Measurements from ENCODE around the gene CRYBG1.
A peak's percentile ranks its signal among the peaks of the same experiment; 100 is the strongest.
"Not testable (repeated sequence)": the region's sequence is repeated elsewhere in the genome, so short reads cannot be mapped to it uniquely, and the experiment has no call there.

CRYBG1 gene

DNA sequence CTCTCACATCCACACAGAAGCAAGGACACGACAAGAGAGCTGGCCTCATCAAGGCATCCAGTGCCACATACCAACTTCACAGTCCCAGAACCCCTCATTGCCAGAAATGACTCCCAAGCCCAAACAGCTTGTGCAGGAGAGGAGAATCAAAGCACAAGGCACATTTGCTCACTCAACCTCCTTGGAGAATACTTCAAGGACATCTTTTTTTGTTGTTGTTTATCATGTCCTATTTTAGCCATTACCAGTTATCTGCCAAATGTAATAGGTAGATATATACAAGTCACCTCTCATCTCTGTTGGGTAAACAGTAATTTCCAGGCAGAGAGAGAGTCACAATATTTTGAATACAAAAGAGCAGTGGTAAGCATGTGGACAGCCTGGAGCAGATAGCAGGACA is 221.0 kb downstream of the CRYBG1 start:
- DNase-seq (ENCODE audit: low read depth in 2 of 2) = no peak

- no peak for DNase-seq (ENCODE audit: low read depth in 2 of 2)
Measured at GRCh38 chr6:106586815-106587415, 226.4 kb downstream of the CRYBG1 start.

GRCh38 chr6:106588937-106589336 is 228.4 kb downstream of the CRYBG1 start:
- not testable (repeated sequence) for DNase-seq (ENCODE audit: low read depth in 2 of 2)

DNA sequence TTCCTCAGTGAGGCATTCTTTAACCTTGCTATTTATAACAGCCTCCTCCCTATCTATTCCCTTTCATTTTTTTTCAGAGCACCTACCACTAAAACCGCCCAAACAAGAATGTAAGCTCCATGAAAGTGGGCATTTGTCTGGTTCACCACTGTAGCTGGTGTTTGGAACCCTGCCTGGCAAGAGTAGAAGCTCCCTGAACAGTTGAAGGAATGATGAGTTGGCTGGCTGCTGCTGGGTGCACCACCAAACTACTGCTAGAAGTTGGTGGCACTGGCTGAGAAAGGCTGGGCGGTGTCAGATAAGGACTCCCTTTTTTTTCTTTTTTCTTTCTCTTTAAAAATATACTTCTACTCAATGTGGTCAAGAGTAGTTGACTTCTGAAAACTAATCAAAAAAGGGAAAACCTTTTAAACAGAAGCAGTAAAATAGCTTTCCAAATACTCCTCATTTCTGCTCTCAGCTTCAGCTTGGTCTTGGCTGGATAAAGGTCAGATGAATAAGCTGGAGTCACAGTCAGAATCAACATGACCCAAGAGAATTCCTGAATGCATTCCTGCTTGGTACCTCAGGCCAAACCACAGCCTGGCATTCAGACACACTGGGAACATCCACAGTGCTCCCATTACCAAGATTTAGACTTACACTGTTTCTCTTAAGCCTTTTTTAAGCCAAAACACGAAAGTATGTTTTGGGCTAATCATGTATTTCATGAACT is 230.8 kb downstream of the CRYBG1 start:
- no peak for DNase-seq (ENCODE audit: low read depth in 2 of 2)

DNA sequence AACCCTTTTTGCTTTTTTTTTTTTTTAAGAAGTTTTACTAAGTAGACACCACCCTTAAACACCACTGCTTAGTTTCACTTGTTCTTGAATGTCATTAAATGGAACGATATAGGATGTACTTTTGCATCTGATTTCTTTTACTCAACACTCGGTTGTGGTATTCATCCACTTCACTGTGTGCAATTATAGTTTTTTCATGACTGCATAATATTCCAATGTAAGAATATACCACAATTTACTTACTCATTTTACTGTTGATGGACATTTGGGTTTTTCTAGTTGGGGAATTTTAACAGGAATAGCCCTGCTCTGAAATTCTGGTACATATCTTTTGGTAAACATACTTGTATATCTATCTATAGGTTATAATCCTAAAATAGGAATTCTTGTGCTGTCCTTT is 238.9 kb downstream of the CRYBG1 start:
- no peak for DNase-seq (ENCODE audit: low read depth in 2 of 2)

DNA sequence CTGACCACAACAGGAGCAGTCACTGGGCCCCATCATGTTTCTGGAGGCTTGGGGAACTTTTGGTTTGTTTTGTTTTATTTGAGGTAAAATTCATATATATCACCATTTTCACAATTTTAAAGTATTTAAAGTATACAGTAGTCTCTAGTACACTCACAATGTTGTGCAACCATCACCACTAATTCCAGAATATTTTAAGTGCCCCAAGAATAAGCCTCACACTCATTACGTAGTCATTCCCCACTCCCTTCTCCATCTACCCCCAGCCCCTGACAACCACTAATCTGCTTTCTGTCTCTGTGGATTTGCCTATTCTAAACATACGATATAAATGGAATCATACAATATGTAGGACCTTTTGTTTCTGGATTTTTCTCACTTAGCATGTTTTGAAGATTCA is 239.8 kb downstream of the CRYBG1 start:
- DNase-seq (ENCODE audit: low read depth in 2 of 2) = no peak

DNA sequence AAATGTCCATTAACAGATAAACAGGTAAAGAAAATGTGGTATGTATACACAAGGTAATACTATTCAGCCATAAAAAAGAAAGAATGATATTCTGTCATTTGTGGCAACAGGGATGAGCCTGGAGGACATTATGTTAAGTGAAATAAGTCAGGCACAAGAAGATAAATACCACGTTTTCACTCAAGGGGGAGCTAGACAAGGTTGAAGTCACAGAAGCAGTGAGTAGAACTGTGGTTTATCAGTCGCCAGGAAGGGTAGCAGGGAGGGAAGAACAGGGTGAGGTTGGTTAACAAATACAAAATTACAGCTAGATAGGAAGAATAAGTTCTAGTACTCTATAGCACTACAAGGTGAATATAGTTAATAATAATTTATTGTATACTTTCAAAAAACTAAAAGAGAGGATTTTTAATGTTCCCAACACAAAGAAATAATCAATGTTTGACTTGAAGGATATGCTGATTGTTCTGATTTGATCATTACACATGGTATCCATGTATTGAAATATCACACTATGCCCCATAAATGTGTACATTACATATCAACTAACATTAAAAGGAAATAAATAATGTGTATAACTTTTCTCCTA is 247.7 kb downstream of the CRYBG1 start:
- DNase-seq (ENCODE audit: low read depth in 2 of 2) = peak in 1 of 2 donors; percentile 17

GRCh38 chr6:106609699-106610098 is 249.2 kb downstream of the CRYBG1 start:
- DNase-seq (ENCODE audit: low read depth in 2 of 2) = no peak

GRCh38 chr6:106611030-106611429 is 250.5 kb downstream of the CRYBG1 start:
- no peak for DNase-seq (ENCODE audit: low read depth in 2 of 2)

DNA sequence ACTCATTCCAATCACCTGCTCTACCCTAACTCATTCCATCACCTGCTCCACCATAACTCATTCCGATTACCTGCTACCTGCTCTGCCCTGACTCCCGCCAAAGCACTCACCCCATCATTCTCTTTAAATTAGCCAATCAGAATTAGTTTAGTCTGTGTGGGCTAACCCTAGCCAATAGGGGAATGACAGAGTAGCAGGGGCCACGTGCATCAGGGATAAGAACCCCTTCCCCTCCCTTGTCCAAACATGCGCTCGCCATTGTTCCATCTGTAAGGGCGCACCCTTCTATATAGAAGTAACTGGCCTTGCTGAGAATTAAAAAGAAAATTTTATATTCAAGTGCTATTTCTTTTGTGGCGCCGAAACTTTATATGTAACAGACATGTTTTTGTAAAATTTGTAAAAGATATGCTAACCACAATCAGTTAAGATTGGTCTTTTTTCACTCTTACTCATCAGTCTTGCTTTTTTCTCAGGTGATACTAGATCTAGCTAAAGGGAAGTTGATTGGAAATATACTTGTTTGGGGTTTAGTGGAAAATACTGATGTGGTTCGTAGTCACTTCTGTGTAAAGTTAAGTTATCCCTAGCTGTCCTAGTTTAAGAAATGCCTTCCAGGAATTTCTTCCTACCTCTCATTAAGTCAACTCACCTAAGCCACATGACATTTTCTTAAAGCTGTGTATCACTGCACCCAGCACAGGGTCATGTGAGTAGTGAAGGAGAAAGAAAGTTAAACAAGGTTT is 252.3 kb downstream of the CRYBG1 start:
- DNase-seq (ENCODE audit: low read depth in 2 of 2) = no peak

DNA sequence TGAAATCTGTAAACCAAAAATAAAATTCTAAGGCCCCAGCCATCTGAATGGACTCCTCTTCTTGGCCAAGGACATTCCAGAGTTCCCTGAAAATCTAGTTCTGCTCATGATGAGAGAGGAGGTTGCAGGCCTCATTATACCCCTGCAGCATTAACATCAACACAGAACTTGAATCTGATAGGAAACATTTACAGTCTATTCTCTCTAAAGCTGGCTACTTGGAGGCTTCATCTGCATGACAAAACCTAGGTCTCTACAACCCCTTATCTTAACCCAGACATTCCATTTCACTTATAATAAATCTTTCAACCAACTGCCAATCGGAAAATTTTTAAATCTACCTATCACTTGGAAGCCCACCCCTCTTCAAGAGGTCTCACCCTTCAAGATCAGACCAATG is 253.1 kb downstream of the CRYBG1 start:
- no peak for DNase-seq (ENCODE audit: low read depth in 2 of 2)

DNA sequence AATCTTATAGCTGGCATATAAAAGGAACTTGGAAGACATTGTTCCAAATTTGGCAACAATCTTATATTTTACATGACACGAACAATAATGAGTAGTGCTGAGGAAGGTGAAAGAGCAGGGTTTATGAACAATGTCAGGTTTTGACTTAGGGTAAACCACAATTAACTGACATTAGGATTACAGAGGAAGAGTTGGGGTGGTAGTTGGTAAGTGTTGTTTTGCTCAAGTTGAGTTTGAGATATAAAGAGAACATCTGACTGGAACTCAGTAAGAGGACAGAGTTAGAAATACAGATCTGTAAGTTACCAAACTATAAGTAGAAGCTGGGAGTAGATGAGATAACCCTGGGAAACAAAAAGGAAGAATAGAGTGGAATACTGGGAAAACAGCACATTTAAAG is 253.6 kb downstream of the CRYBG1 start:
- DNase-seq (ENCODE audit: low read depth in 2 of 2) = no peak

- DNase-seq (ENCODE audit: low read depth in 2 of 2) = no peak
Measured at GRCh38 chr6:106614592-106615257, 254.2 kb downstream of the CRYBG1 start.

DNA sequence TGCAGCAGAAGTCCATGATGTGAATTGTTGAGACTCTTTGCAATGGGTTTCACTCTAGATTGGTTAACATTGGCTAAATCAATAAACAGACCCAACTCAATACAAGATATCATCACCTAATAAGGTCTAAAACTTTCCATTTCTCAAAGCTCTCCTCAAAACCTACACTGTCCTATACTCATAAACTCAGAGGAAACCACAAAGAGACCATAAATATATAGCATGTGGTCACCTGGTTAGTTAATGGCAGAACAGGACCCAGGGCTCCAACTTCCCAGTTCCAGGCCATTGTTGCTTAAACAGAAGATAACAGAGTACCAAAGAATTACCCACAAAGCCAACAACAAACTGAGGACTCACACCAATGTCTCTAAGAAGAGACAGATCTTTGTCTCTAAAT is 256.8 kb downstream of the CRYBG1 start:
- no peak for DNase-seq (ENCODE audit: low read depth in 2 of 2)

DNA sequence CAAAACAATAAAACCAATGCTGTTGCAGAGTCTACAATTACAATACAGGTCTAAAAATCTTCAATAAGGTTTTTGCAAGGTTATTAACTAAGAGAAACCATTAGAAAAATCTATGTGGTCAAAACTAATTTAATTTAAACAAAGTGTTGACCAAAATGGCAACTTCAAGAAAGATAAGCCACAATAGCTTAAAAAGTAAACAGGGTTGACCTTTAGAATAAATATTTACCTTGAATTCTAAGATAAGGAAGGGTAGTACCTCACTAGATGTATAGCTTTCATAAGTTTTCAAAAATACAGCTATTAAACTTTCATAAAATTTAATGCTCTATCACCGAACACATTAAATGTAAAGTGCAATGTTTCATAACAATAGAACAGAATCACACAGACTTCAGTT is 257.3 kb downstream of the CRYBG1 start:
- DNase-seq (ENCODE audit: low read depth in 2 of 2) = no peak

GRCh38 chr6:106618324-106618723 is 257.8 kb downstream of the CRYBG1 start:
- no peak for DNase-seq (ENCODE audit: low read depth in 2 of 2)

DNA sequence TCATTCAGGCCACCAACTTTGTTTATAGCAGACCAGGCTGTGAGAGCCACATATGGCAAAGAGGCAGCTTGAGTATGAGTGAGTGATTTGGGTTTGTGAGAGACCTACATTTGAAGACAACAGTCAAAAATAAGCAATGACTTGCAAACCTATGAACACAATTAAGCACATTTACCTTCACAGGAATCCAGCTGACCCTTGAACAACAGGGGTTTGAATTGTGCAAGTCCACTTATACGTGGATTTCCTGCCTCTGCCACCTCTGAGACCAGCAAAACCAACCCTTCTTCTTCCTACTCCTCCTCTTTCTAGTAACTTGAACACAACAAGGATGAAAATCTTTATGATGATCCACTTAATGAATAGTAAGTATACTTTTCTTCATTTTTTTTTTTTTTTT is 258.7 kb downstream of the CRYBG1 start:
- no peak for DNase-seq (ENCODE audit: low read depth in 2 of 2)

DNA sequence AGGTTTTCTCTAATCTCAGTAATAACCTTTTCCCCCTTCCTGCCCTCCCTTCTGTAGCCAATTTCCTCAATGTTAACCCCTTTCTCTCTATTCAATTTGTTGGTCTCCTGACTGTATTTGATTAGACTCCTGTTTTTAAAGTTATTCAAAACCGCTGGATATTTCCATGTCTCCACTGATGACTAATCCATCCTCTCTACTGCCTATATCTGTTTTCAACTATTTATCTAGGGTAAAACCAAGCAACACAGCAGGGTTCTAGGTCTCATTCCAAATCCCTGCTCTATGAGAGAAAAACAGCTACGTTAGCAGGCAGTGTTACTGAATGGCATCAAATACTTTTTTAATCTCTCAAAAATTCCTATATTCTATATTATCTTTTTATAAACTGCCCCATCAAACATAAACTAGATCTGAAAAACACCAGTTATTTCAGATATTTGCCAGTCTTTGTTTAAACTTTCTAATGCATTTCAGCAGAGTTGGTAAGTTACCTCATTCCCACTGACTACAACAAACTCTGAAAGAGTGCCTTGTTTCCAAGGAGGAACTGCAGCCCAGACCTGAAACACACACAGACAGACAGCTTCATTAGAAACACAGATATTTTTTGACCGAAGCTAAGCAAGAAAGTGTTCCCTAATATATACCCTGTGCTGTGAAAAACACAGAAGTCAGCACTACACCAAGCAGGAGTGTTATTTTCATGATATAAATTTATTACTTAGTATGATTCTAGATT is 260.6 kb downstream of the CRYBG1 start:
- DNase-seq (ENCODE audit: low read depth in 2 of 2) = no peak
